Upper lobe of left lung (tissue), 4 donors: Measurements from ENCODE around the gene SVOP.

Experiments used
- CTCF ChIP-seq, 6 experiments: fragments of 450-650 bp in 4 of 6; fragments of 200-600 bp in 2 of 6; sonication (generic) in 2 of 6; IDR thresholded peaks; one replicate each; pipeline ENCODE4 v1.5.1; 2016 to 2019; ENCODE audit warnings: antibody characterized with exemption in 6 of 6
- POLR2AphosphoS5 ChIP-seq, 2 donors: sonication (generic); formaldehyde crosslinking; IDR thresholded peaks; one replicate each; pipeline ENCODE4 v1.5.1; 2017; ENCODE audit warnings: antibody characterized with exemption in 2 of 2

DNA sequence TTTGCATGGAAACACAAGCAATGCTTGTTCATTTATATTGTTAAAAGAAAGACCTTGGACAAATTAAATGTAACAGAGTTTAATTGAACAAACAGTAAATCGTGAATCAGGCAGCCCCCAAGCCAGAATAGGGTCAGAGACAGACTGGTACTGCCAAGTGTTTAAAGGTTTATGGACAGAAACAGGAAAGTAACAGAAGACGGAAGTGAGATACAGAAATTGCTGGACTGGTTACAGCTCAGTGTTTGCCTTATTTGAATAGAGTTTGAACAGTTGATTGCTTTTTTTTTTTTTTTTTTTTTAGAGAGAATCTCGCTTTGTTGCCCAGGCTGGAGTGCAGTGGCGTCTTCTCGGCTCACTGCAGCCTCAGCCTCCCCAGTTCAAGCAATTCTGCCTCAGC is 90.7 kb downstream of the SVOP start:
- TF ChIP-seq CTCF (IDR thresholded peaks at IDR 0.05): no peak
- no peak for TF ChIP-seq POLR2AphosphoS5 (IDR thresholded peaks at IDR 0.05)
